CD4-positive, alpha-beta T cell (primary cell): ENCODE results near the gene TMEM132A. TPM values are rescaled to one million over a fixed set of nuclear protein-coding genes. Genes with fewer than 3 reads are reported as not detected.

Source experiments
- ATAC-seq: fragments of 200-7000 bp; cut with Tn5 transposase; one replicate; pipeline ENCODE4 v1.10.0; 2022; ENCODE audit warnings: mild to moderate bottlenecking; ENCODE audit not compliant: poor library complexity
- CTCF ChIA-PET: fragments of 350-600 bp; sonication (Branson Sonifier 250); formaldehyde crosslinking; loops from one replicate; lab custom pipeline; 2021; ENCODE audit warnings: antibody characterized with exemption, inconsistent platforms; lab: Charles Lee
- POLR2A ChIA-PET: fragments of 350-600 bp; sonication (Branson Sonifier 250); formaldehyde crosslinking; loops from one replicate; lab custom pipeline; 2021; ENCODE audit warnings: antibody characterized with exemption, inconsistent platforms; lab: Charles Lee
- DNase-seq, 14 experiments: peaks; one replicate each; pipeline ENCODE4 v3.0.0-alpha.2; 2013 to 2020; ENCODE audit warnings: mixed read lengths in 2 of 14
- H3K27ac ChIP-seq, 2 donors: one replicate each; pipeline versions ENCODE4 v1.5.1 to v1.7.0; 2013; ENCODE audit warnings: low read length in 2 of 2, low read depth in 1 of 2, mild to moderate bottlenecking in 1 of 2
- H3K27me3 ChIP-seq, 2 experiments: 1 replicate in 1 of 2; 2 replicates in 1 of 2; pipeline versions ENCODE4 v1.6.1 to v1.7.0; 2013; ENCODE audit warnings: low read length in 2 of 2, control low read depth in 1 of 2, mild to moderate bottlenecking in 1 of 2, moderate library complexity in 1 of 2; ENCODE audit not compliant: insufficient read depth in 2 of 2, control insufficient read depth in 1 of 2
- H3K36me3 ChIP-seq: one replicate; pipeline ENCODE4 v1.6.1; 2013; ENCODE audit warnings: low read length, control low read depth; ENCODE audit not compliant: insufficient read depth
- H3K4me1 ChIP-seq: one replicate; pipeline ENCODE4 v1.6.1; 2013; ENCODE audit warnings: low read length, control low read depth; ENCODE audit not compliant: insufficient read depth
- H3K4me3 ChIP-seq: one replicate; pipeline ENCODE4 v1.5.1; 2013; ENCODE audit warnings: mild to moderate bottlenecking, low read length, moderate library complexity
- H3K9me3 ChIP-seq, 2 experiments: 1 replicate in 1 of 2; 2 replicates in 1 of 2; pipeline versions ENCODE4 v1.6.1 to v1.7.0; 2013; ENCODE audit warnings: low read length in 2 of 2, mild to moderate bottlenecking in 2 of 2, control low read depth in 1 of 2, moderate library complexity in 1 of 2; ENCODE audit not compliant: control insufficient read depth in 1 of 2, insufficient read depth in 1 of 2
- H3K27ac Mint-ChIP-seq: one replicate; pipeline ENCODE4 v1.8.0; 2020; ENCODE audit warnings: mixed read lengths
- H3K27me3 Mint-ChIP-seq: one replicate; pipeline ENCODE4 v1.8.0; 2021; ENCODE audit warnings: mixed read lengths
- H3K36me3 Mint-ChIP-seq: one replicate; pipeline ENCODE4 v1.8.0; 2021; ENCODE audit warnings: low read depth, mixed read lengths
- H3K4me1 Mint-ChIP-seq: one replicate; pipeline ENCODE4 v1.8.0; 2021; ENCODE audit warnings: low read depth, mixed read lengths
- H3K4me3 Mint-ChIP-seq: one replicate; pipeline ENCODE4 v1.8.0; 2020; ENCODE audit warnings: mild to moderate bottlenecking, mixed read lengths
- H3K9me3 Mint-ChIP-seq: one replicate; pipeline ENCODE4 v1.8.0; 2020; ENCODE audit warnings: mixed read lengths
- intact Hi-C, 2 experiments: fragments of 100-400 bp; cut with DNase I in 1 of 2; cut with micrococcal nuclease in 1 of 2; formaldehyde crosslinking; loops; one replicate each; pipeline versions ENCODE4 v1.15.1 to v1.9.0; 2023 to 2025; cut with DNase I, micrococcal nuclease
- total RNA-seq, 174 experiments: library from RNA in 2 of 174; stranded (reverse) in 2 of 174; gene quantifications; one replicate each; pipeline ENCODE4 v1.2.3 and lab custom pipeline; 2021 to 2026
- TF ChIP-seq, protein P1 (sequence below): fragments of 200-600 bp; IDR thresholded peaks from one replicate; pipeline ENCODE4 v1.8.0; 2022; ENCODE audit warnings: antibody characterized with exemption, mild to moderate bottlenecking

The TMEM132A gene
- total RNA-seq, 2 experiments from 2014 or later: not detected

DNA sequence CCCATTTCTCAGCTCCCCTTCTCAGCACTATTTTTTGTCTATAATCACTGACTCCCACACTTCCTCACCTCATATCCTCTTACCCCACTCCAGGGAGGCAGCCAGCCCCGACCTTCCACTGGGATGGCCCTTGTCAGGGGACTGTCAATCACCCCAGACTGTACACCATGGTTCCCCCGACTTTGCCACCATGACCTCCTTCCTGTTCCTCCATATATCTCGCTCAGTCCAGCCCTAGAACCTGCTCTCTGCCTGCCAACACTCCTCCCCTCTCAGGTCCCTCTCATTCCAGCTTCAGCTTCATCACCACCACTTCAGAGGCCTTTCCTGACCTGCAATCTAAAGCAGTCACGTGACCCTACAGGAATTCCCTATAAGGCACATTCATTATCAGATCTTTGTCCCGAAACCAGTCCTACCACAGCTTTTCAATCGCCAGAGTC is 34.4 kb upstream of the TMEM132A start:
- Mint-ChIP-seq H3K9me3 (no peaks in the 10 kb centered on the region), H3K4me1 (peaks cover 6% of the 10 kb centered on the region), H3K36me3 (peaks cover 67% of the 10 kb centered on the region), H3K27ac (no peak overlapping the region), H3K4me3 (no peak overlapping the region), H3K27me3 (no peaks in the 10 kb centered on the region)
- TF ChIP-seq, protein P1, sequence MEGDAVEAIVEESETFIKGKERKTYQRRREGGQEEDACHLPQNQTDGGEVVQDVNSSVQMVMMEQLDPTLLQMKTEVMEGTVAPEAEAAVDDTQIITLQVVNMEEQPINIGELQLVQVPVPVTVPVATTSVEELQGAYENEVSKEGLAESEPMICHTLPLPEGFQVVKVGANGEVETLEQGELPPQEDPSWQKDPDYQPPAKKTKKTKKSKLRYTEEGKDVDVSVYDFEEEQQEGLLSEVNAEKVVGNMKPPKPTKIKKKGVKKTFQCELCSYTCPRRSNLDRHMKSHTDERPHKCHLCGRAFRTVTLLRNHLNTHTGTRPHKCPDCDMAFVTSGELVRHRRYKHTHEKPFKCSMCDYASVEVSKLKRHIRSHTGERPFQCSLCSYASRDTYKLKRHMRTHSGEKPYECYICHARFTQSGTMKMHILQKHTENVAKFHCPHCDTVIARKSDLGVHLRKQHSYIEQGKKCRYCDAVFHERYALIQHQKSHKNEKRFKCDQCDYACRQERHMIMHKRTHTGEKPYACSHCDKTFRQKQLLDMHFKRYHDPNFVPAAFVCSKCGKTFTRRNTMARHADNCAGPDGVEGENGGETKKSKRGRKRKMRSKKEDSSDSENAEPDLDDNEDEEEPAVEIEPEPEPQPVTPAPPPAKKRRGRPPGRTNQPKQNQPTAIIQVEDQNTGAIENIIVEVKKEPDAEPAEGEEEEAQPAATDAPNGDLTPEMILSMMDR: no peak
- Histone ChIP-seq H3K9me3 (no peaks in the 10 kb centered on the region), H3K4me1 (no peaks in the 10 kb centered on the region), H3K27ac (no peak overlapping the region), H3K36me3 (peaks cover 42% of the 10 kb centered on the region), H3K27me3 (no peaks in the 10 kb centered on the region), H3K4me3 (no peak overlapping the region)
- CTCF ChIA-PET: interaction anchor here (1.8 kb wide), 1 partner anchor 10 kb away, joined by 4 read pairs; no protein-coding TSS in a partner anchor
- POLR2A ChIA-PET: interaction anchor here (1.4 kb wide), 1 partner anchor 19 kb away, joined by 3 read pairs; no protein-coding TSS in a partner anchor
- DNase-seq (no peak), ATAC-seq (no peak)
- intact Hi-C loops: loop anchor here in 1 of 2 experiments (5.0 kb wide), 1 partner anchor 113 kb away; no protein-coding TSS in a partner anchor

DNA sequence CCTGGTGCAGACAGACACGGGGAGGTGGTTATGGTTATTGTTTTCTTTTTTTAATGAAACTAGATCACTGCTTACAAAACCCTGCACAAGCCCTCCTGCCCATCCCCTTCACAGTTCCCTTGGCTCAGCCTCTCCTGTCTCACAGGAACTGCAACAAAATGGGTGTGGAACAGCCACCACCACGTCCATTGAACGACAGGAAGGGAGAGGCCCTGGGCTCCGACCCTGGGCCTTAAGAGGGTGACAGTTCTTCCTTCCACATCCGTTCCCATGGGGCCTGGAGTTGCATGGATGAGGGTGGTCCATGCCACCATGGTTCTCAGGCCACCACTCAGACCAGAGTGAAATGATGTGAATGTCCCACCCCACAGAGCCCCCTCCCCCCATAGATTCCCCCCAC is 33.6 kb upstream of the TMEM132A start:
- Mint-ChIP-seq H3K4me1 (peaks cover 6% of the 10 kb centered on the region), H3K36me3 (peaks cover 70% of the 10 kb centered on the region), H3K9me3 (no peaks in the 10 kb centered on the region), H3K4me3 (no peak overlapping the region), H3K27me3 (no peaks in the 10 kb centered on the region), H3K27ac (no peak overlapping the region)
- ATAC-seq: no peak
- DNase-seq: no peak
- Histone ChIP-seq H3K9me3 (no peaks in the 10 kb centered on the region), H3K4me1 (no peaks in the 10 kb centered on the region), H3K27me3 (no peaks in the 10 kb centered on the region), H3K4me3 (no peak overlapping the region), H3K36me3 (peaks cover 51% of the 10 kb centered on the region), H3K27ac (no peak overlapping the region)
- ChIA-PET CTCF (interaction anchor here (1.8 kb wide), 1 partner anchor 9 kb away, joined by 4 read pairs; no protein-coding TSS in a partner anchor), POLR2A (interaction anchor here (1.4 kb wide), 1 partner anchor 19 kb away, joined by 3 read pairs; no protein-coding TSS in a partner anchor)
- intact Hi-C loops: loop anchor here in 1 of 2 experiments (5.0 kb wide), 1 partner anchor 113 kb away; no protein-coding TSS in a partner anchor
- TF ChIP-seq, protein P1: no peak

DNA sequence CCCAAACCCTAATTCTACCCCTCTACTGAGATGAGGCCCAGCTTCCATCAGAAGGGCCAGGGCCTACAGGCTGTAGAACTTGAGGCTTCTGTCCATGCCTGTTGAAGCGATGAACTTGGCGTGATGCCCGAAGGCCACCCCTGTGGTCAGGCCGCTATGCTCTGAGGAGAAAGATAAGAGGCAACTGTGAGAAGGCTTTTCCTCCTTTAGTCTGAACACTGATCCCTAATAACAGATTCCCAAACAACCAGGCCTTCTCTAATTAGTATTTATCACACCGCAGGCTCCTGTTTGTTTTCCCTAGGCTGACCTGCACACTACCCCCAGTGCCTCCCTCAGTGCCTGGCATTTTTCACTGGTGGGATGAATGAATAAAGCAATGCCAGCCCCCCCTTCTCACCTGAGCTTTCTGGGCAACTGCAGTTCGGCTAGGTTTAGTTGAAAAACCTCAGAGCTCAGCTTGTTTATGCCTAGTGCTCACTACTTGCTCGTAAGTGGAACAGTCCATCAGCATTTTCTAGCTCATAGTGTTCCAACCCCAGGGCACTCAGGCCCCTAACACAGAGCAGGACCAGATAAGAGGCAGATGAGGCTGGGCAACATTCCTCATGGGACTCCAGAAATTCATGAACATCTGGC is 33.0 kb upstream of the TMEM132A start:
- Mint-ChIP-seq H3K27me3 (no peaks in the 10 kb centered on the region), H3K9me3 (no peaks in the 10 kb centered on the region), H3K4me1 (peaks cover 6% of the 10 kb centered on the region), H3K36me3 (peaks cover 75% of the 10 kb centered on the region), H3K27ac (no peak overlapping the region), H3K4me3 (no peak overlapping the region)
- DNase-seq (no peak), ATAC-seq (no peak)
- Histone ChIP-seq H3K4me1 (no peaks in the 10 kb centered on the region), H3K36me3 (peaks cover 56% of the 10 kb centered on the region), H3K9me3 (no peaks in the 10 kb centered on the region), H3K4me3 (no peak overlapping the region), H3K27me3 (no peaks in the 10 kb centered on the region), H3K27ac (no peak overlapping the region)
- TF ChIP-seq, protein P1: no peak
- intact Hi-C loops: loop anchor here in 1 of 2 experiments (5.0 kb wide), 1 partner anchor 114 kb away; no protein-coding TSS in a partner anchor
- POLR2A ChIA-PET: interaction anchor here (1.4 kb wide), 1 partner anchor 20 kb away, joined by 3 read pairs; no protein-coding TSS in a partner anchor
- CTCF ChIA-PET: interaction anchor here (1.8 kb wide), 1 partner anchor 8 kb away, joined by 4 read pairs; no protein-coding TSS in a partner anchor
